ENCODE measurements around the gene PRPF31.
"Not testable (repeated sequence)": the region's sequence is repeated elsewhere in the genome, so short reads cannot be mapped to it uniquely, and the experiment has no call there.

The PRPF31 gene

GRCh38 chr19:54160854-54161253 is 45.3 kb downstream of the PRPF31 start:
- no peak for DNase-seq (ENCODE audit: low read depth in 2 of 2, low spot score in 1 of 2)

GRCh38 chr19:54162241-54162805 is 46.8 kb downstream of the PRPF31 start:
- peak; percentile 56 to 57 for DNase-seq (ENCODE audit: low read depth in 2 of 2, low spot score in 1 of 2)

DNA sequence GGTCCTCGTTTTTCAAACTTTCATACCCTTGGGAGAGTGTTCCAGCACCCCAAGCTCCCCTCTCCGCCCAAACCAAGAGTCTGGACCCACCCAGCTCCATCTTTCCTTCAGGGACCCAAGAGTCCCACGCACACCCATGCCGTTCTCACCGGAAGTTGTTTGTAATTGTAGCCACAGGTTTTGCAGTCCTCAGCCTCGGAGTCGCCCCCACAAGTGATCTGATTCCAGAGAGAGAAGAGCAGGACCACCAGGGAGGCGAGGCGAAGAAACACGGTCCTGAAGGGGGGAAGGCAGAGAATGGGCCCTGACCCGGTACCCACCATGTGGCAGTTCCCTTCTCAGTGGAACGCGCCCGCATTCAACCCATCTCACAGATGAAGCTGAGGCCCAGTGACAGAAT is 47.3 kb downstream of the PRPF31 start:
- DNase-seq (ENCODE audit: low read depth in 2 of 2, low spot score in 1 of 2): no peak

- DNase-seq (ENCODE audit: low read depth in 2 of 2, low spot score in 1 of 2): peak in 1 of 2 donors; percentile 31
Observed at GRCh38 chr19:54164369-54165068, 49.0 kb downstream of the PRPF31 start.

DNA sequence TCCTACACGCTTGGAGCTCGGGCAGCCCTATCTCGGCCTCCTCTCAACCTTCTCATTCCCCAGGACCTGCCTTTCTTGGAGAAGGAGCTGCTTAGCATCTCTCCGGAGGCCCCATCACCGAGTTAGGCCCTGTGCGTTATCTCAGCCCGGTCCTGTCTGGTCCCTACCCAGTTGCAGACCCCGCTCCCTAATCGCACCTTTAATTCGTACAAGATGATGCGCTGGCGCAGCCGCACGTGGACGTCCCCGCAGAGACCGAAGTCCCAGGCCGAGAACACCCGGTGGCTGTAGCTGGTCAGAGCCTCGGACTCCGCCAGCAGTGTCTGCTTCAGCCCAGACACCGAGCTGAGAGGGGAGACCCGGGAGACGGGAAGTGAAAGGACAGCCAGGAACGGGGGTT is 49.7 kb downstream of the PRPF31 start:
- DNase-seq (ENCODE audit: low read depth in 2 of 2, low spot score in 1 of 2): no peak

- DNase-seq (ENCODE audit: low read depth in 2 of 2, low spot score in 1 of 2): peak; percentile 84 to 90
Observed at GRCh38 chr19:54168174-54168917, 52.8 kb downstream of the PRPF31 start.

DNA sequence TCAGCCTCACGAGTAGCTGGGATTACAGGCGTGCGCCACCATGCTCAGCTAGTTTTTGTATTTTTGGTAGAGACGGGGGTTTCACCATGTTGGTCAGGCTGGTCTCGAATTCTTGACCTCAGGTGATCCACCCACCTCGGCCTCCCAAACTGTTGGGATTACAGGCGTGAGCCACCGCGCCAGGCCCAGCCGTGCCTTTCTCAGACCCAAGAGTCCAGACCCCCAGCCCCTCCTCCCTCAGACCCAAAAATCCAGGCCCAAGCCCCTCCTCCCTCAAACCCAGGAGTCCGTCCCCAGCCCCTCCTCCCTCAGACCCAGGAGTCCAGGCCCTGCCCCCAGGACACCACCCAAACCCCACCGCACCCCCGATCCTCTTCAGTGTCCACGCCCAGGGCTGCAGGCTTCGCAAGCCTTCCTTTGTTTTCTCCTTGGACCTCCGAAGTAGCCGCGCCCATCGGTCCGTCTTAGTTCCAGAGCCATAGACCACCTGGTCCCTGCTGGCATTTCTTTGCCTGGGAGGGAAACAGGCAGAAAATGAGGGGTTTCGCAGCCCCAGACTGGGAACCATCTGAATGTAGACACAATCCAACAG is 53.7 kb downstream of the PRPF31 start:
- DNase-seq (ENCODE audit: low read depth in 2 of 2, low spot score in 1 of 2): no peak

GRCh38 chr19:54171736-54172431 is 56.3 kb downstream of the PRPF31 start:
- not testable (repeated sequence) for DNase-seq (ENCODE audit: low read depth in 2 of 2, low spot score in 1 of 2)

DNA sequence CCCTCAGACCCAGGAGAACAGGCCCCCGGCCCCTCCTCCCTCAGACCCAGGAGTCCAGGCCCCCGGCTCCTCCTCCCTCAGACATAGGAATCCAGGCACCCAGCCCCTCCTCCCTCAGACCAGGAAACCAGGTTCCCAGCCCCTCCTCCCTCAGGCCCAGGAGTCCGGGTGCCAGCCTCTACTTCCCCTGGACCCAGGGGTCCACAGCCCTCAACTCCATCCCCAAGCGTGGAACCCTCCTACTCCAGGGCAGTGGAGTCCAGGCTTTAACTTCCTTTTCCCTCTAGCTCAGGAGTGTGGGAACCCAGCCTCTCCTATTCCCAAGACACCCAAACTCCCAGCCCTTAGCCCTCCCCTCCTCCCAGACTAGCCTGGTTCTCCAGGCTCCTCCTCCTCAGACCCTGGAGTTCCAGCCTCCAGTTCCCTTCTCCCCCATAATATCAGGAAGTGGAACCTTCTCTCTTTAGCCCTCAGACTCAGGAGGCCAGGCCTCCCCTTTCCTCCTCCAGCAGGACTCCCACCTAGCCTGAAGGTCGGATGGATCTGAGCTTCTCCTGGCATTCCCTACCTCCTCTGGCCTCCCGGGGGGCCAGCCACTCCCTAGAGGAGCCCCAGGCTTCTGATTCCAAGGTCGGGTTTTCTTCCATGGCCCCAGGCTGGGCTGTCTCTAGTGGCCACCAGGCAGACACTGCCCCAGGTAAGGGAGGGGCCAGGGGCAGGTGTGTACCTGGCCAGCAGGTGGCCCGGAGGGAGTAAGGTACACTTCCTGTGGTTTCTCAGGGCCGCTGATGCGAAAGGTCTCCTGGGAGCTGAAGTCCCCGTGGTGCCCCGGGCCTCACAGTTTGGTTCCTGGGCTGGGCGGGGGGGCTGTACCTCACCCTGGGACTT is 57.2 kb downstream of the PRPF31 start, which contains the start of gene TMC4:
Gene TMC4 (minus strand): TSS at position 690 of the 888 bp plus-strand sequence. CDS start 43 bp downstream, at position 647.
- DNase-seq (ENCODE audit: low read depth in 2 of 2, low spot score in 1 of 2): no peak

DNA sequence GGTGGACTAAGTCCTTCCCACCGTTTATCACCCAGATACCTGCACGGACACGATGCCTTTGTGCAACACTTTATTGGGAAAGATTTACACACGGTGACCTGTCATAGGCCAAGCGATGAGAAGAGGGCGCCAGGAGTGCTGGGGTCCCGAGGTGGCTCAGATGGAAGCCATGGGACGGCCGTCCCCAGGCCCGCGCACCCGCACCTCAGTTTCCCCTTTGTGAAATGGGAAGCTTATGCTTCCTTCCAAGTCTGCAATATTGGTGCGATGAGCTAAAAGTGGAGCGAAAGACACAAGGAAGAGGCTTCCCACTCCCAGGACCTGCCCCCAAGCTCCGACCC is 57.8 kb downstream of the PRPF31 start:
- DNase-seq (ENCODE audit: low read depth in 2 of 2, low spot score in 1 of 2): no peak

GRCh38 chr19:54173951-54174834 is 58.6 kb downstream of the PRPF31 start:
- no peak for DNase-seq (ENCODE audit: low read depth in 2 of 2, low spot score in 1 of 2)

DNA sequence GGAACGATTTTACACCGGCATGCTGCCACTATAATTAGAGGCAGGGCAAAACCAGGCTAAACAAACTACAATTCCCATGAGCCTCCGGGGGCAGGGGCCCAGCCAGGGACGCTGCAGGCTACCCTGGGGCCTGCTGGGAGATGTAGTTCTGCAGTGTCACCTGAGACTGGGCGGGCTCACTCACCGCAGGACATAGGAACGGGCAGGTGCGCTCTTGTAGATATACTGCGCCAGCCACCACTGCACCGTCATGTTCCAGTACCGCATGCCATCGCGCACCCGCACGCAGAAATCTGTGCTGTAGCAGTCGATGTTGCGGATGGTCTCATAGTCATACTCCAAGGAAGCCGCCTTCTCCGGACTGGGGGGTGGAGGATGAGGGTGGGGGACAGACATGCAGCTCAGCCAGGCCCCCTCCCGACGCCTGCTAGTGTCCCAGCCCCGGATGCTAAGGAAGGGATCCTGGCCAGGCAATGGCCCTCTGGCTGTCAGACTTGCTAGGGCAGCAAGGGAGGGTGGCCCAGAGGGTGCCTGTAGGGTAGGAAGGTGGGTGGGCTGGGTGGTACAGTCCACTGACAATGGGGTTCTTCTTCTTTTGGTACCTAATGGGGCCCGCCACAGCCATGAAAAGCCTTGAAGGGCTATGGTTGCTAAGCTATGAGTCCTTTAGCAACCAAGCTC is 63.2 kb downstream of the PRPF31 start:
- no peak for DNase-seq (ENCODE audit: low read depth in 2 of 2, low spot score in 1 of 2)

- DNase-seq (ENCODE audit: low read depth in 2 of 2, low spot score in 1 of 2): no peak
Observed at GRCh38 chr19:54179262-54179852, 63.8 kb downstream of the PRPF31 start.

GRCh38 chr19:54179921-54180461 is 64.4 kb downstream of the PRPF31 start:
- no peak for DNase-seq (ENCODE audit: low read depth in 2 of 2, low spot score in 1 of 2)

GRCh38 chr19:54180691-54181091 is 65.1 kb downstream of the PRPF31 start:
- no peak for DNase-seq (ENCODE audit: low read depth in 2 of 2, low spot score in 1 of 2)
